Measurements from ENCODE around the gene CACNA1D. TPM values are rescaled to one million over a fixed set of nuclear protein-coding genes. Genes with fewer than 3 reads are reported as not detected.

CACNA1D gene
- total RNA-seq, 1 donor from 2014 or later, result 1.9 TPM

GRCh38 chr3:53806182-53807116 is 312.0 kb downstream of the CACNA1D start:
- H3K27me3 Mint-ChIP-seq, result peaks cover 3% of the 10 kb centered on the region
- no peaks in the 10 kb centered on the region for H3K36me3 Mint-ChIP-seq (ENCODE audit: low read depth)
- no peak for ATAC-seq (ENCODE audit: low read depth)
- no peaks in the 10 kb centered on the region for H3K9me3 Mint-ChIP-seq
- intact Hi-C loops (cut with micrococcal nuclease), result no loop called here
- H3K4me3 Mint-ChIP-seq, result no peak overlapping the region
- POLR2A ChIA-PET, result no interaction called here
- no peak for DNase-seq
- H3K27ac Mint-ChIP-seq, result no peak overlapping the region
- H3K4me1 Mint-ChIP-seq, result peaks cover 3% of the 10 kb centered on the region
- TF ChIP-seq CTCF (IDR thresholded peaks at IDR 0.05), result no peak
- CTCF ChIA-PET, result no interaction called here

GRCh38 chr3:53807117-53807810 is 312.9 kb downstream of the CACNA1D start:
- no peaks in the 10 kb centered on the region for H3K36me3 Mint-ChIP-seq (ENCODE audit: low read depth)
- POLR2A ChIA-PET, result no interaction called here
- intact Hi-C loops (cut with micrococcal nuclease), result no loop called here
- no peak overlapping the region for H3K27ac Mint-ChIP-seq
- H3K4me3 Mint-ChIP-seq, result no peak overlapping the region
- peaks cover 3% of the 10 kb centered on the region for H3K4me1 Mint-ChIP-seq
- no peaks in the 10 kb centered on the region for H3K9me3 Mint-ChIP-seq
- no peak for DNase-seq
- H3K27me3 Mint-ChIP-seq, result peaks cover 3% of the 10 kb centered on the region
- CTCF ChIA-PET, result no interaction called here
- TF ChIP-seq CTCF (IDR thresholded peaks at IDR 0.05), result no peak
- no peak for ATAC-seq (ENCODE audit: low read depth)

- H3K9me3 Mint-ChIP-seq, result no peaks in the 10 kb centered on the region
- POLR2A ChIA-PET, result no interaction called here
- peaks cover 3% of the 10 kb centered on the region for H3K27me3 Mint-ChIP-seq
- no peaks in the 10 kb centered on the region for H3K36me3 Mint-ChIP-seq (ENCODE audit: low read depth)
- no peak for TF ChIP-seq CTCF (IDR thresholded peaks at IDR 0.05)
- CTCF ChIA-PET, result no interaction called here
- ATAC-seq (ENCODE audit: low read depth) (no peak), DNase-seq (no peak)
- H3K27ac Mint-ChIP-seq, result no peak overlapping the region
- intact Hi-C loops (cut with micrococcal nuclease), result no loop called here
- peaks cover 3% of the 10 kb centered on the region for H3K4me1 Mint-ChIP-seq
- H3K4me3 Mint-ChIP-seq, result no peak overlapping the region
These were observed 314.1 kb downstream of the CACNA1D start for GRCh38 chr3:53808496-53808895.

GRCh38 chr3:53809267-53809666 is 314.9 kb downstream of the CACNA1D start:
- Mint-ChIP-seq H3K9me3 (no peaks in the 10 kb centered on the region), H3K4me3 (no peak overlapping the region), H3K27me3 (peaks cover 3% of the 10 kb centered on the region), H3K27ac (no peak overlapping the region), H3K36me3 (ENCODE audit: low read depth) (no peaks in the 10 kb centered on the region), H3K4me1 (peaks cover 3% of the 10 kb centered on the region)
- ChIA-PET POLR2A (no interaction called here), CTCF (no interaction called here)
- no peak for ATAC-seq (ENCODE audit: low read depth)
- intact Hi-C loops (cut with micrococcal nuclease), result no loop called here
- TF ChIP-seq CTCF (IDR thresholded peaks at IDR 0.05), result no peak
- DNase-seq, result no peak

- Mint-ChIP-seq H3K27me3 (peaks cover 3% of the 10 kb centered on the region), H3K4me1 (peaks cover 3% of the 10 kb centered on the region), H3K36me3 (ENCODE audit: low read depth) (no peaks in the 10 kb centered on the region), H3K9me3 (no peaks in the 10 kb centered on the region), H3K4me3 (no peak overlapping the region), H3K27ac (no peak overlapping the region)
- no peak for DNase-seq
- ChIA-PET CTCF (interaction anchor here (1.1 kb wide), 1 partner anchor 50 kb away, joined by 3 read pairs; no protein-coding TSS in a partner anchor), POLR2A (no interaction called here)
- ATAC-seq (ENCODE audit: low read depth), result no peak
- no peak for TF ChIP-seq CTCF (IDR thresholded peaks at IDR 0.05)
- intact Hi-C loops (cut with micrococcal nuclease), result loop anchor here (5.0 kb wide), 1 partner anchor 83 kb away; no protein-coding TSS in a partner anchor
These were observed 315.5 kb downstream of the CACNA1D start for GRCh38 chr3:53809764-53810400.

All from activated B cell treated with CpG ODN at 0.5 μM for 24 hours (primary cell).